ENCODE measurements around the gene RBFOX2.

The RBFOX2 gene

DNA sequence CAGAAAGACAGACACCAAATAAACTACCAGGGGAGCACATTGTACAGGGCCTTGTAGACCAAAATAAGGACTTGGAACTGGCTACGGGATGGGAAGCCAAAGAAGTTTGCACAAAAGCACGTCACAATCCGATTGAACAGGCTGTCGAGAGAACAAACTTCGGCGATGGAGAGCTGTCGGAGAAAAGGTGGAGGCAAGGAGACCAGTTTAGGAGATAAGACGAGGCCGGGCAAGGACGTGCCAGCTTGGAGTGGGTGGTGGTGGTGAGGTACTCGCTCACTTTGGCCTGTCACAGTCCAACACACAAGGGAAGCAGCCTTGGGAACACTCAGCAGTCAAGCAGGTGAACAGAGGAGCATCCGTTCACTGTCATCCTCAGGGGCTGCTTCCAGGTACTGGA lies 291.9 kb downstream of the RBFOX2 start:
- no peak for DNase-seq (ENCODE audit: low read depth in 2 of 2)

GRCh38 chr22:35736166-35736565 lies 292.5 kb downstream of the RBFOX2 start:
- DNase-seq (ENCODE audit: low read depth in 2 of 2): no peak

- no peak for DNase-seq (ENCODE audit: low read depth in 2 of 2)
Measured at GRCh38 chr22:35735542-35735941, 293.1 kb downstream of the RBFOX2 start.

GRCh38 chr22:35734517-35734827 lies 294.2 kb downstream of the RBFOX2 start:
- DNase-seq (ENCODE audit: low read depth in 2 of 2): no peak

GRCh38 chr22:35733791-35734516 lies 294.7 kb downstream of the RBFOX2 start:
- DNase-seq (ENCODE audit: low read depth in 2 of 2): no peak

GRCh38 chr22:35733036-35733435 lies 295.6 kb downstream of the RBFOX2 start:
- DNase-seq (ENCODE audit: low read depth in 2 of 2): no peak

GRCh38 chr22:35732116-35732515 lies 296.5 kb downstream of the RBFOX2 start:
- no peak for DNase-seq (ENCODE audit: low read depth in 2 of 2)

DNA sequence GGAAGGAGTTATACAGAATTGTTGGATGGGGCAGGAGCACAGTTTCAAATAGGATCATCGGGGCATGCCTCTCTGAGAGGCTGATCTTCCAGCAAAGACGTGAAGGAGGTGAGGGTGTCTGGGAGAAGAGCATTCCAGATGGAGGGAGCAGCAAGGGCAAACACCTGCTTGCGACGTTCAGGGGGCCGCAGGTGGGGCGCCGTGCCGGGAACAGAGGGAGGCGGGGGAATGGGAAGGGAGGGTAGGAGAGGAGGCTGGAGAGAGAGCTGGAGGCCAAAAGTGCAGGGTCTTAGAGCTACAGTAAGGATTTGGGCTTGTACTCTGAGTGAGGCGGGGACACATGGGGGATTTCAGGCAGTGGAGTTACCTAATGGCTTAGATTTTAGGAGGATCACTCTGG lies 297.3 kb downstream of the RBFOX2 start:
- no peak for DNase-seq (ENCODE audit: low read depth in 2 of 2)

GRCh38 chr22:35729309-35729698 lies 299.3 kb downstream of the RBFOX2 start:
- no peak for DNase-seq (ENCODE audit: low read depth in 2 of 2)

DNA sequence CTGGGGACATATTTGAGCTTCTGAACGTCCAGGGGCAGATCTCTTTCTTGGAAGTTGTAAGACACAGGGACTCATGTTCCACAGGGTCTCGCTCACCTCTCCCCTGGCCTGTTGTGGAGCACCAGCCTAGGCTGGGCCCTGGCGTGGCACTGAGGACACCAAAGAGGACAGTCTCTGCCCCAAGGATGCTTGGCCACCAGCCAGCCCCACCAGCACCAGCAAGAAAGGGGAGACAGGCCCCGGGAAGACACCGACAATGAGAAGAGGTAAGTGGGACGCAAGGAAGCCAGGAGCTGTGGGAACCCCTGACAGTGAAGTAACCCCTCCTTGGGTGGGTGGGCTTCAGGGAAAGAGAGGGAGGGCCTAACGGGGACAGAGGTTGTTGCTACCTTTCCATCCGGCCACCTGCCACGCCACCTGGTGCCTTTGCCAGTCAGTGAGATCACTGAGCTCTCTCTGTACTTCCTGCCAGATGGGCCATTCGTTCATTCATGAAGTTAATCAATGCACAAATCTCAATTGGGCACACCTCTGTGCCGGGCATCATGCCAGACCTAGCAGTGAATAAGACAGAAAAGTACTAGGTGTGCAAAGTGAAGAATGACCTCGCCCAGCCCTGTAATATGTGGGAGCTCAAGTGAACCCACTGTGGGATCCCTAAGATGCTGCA lies 299.9 kb downstream of the RBFOX2 start:
- DNase-seq (ENCODE audit: low read depth in 2 of 2): no peak

- no peak for DNase-seq (ENCODE audit: low read depth in 2 of 2)
Measured at GRCh38 chr22:35727436-35727835, 301.2 kb downstream of the RBFOX2 start.

GRCh38 chr22:35726933-35727332 lies 301.7 kb downstream of the RBFOX2 start:
- no peak for DNase-seq (ENCODE audit: low read depth in 2 of 2)

DNA sequence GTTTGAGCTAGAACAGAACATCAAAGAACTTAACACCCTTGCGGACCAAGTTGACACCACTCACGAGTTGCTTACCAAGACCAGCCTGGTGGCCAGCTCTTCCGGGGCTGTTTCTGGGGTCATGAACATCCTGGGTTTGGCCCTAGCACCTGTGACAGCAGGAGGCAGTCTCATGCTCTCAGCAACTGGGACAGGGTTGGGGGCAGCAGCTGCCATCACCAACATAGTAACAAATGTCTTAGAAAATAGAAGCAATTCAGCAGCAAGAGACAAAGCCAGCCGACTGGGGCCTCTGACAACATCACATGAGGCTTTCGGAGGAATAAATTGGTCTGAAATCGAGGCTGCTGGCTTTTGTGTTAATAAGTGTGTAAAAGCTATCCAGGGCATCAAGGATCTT lies 302.2 kb downstream of the RBFOX2 start:
- no peak for DNase-seq (ENCODE audit: low read depth in 2 of 2)

GRCh38 chr22:35725521-35725920 lies 303.1 kb downstream of the RBFOX2 start:
- DNase-seq (ENCODE audit: low read depth in 2 of 2): no peak

GRCh38 chr22:35721960-35722359 lies 306.7 kb downstream of the RBFOX2 start:
- no peak for DNase-seq (ENCODE audit: low read depth in 2 of 2)

DNA sequence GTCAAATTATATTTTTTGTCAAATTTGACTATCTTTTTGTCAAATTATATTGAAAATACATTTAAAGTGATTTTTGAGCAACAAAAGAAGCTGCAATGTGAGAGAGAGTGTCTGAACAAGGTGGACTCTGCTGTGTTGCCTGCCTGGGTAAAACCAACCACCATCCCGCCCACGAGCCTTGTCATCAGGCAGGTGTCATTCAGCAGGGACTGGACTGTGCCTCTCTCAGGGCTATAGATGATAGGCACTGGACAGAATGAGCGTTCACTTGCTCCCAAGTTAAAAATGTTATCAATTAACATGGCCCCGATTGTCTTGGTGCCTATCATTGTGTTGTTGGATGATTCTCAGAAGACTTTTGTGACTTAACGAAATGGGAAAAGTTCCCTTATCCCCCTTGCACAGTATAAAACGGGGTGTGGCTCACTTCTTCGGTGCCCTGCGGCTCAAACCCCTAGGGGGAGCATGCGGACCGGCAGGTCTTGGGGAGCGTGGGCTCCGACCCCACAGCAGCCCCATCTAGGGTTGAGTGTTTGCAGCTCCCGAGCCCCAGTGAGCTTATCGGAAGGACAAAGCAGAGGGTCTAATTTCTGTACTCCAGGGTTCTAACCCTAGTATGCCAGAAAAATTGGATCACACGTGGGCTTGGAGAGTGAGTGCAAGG lies 309.3 kb downstream of the RBFOX2 start:
- DNase-seq (ENCODE audit: low read depth in 2 of 2): no peak

- no peak for DNase-seq (ENCODE audit: low read depth in 2 of 2)
Measured at GRCh38 chr22:35717572-35717971, 311.1 kb downstream of the RBFOX2 start, which contains the start of gene APOL5. Gene APOL5, plus strand, starts transcription at chr22:35717872. Its CDS starts 0 bp downstream, at chr22:35717872.

DNA sequence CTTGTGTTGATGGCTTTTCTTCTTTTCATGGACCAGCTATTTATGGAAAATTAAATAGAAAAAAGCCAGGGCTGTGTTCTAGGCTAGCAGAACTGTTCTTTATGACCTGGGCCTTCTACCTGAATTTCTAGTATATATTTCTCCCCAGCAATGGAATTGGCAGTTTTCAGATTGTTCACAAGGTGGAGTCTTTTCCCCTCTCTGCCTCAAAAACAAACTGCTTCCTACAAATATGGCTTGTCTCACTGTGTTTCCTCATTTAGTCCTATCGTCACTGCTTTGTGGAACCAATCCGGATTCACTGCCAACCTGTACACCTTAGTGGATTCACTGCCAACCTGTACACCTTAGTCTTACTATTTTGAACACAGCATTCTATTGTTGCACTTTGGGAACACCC lies 316.0 kb downstream of the RBFOX2 start:
- DNase-seq (ENCODE audit: low read depth in 2 of 2): no peak

DNA sequence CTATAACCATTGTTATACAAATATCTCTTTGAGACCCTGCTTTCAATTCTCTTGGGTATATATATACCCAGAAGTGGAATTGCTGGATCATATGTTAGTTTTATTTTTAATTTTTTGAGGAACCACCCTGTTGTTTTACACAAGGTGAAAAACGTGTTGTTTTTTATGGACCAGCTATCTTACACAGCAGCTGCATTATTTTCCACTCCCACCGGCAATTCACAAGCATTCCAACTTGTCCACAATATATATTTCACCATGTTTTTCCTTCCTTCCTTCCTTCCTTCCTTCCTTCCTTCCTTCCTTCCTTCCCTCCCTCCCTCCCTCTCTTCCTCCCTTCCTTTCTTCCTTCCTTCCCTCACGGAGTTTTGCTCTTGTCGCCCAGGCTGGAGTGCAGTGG lies 317.3 kb downstream of the RBFOX2 start:
- DNase-seq (ENCODE audit: low read depth in 2 of 2): no peak

GRCh38 chr22:35708917-35709316 lies 319.7 kb downstream of the RBFOX2 start:
- no peak for DNase-seq (ENCODE audit: low read depth in 2 of 2)

- no peak for DNase-seq (ENCODE audit: low read depth in 2 of 2)
Measured at GRCh38 chr22:35708453-35708852, 320.2 kb downstream of the RBFOX2 start.

- DNase-seq (ENCODE audit: low read depth in 2 of 2): no peak
Measured at GRCh38 chr22:35705141-35705540, 323.5 kb downstream of the RBFOX2 start.

All from stimulated activated CD8-positive, alpha-beta memory T cell treated with anti-CD3 and anti-CD28 coated beads, Interleukin-7, amount 100 ng/mL, for 1 hour (primary cell).